Activated CD4-positive, alpha-beta T cell treated with anti-CD3 and anti-CD28 coated beads for 48 hours (primary cell): ENCODE measurements around the gene TMLHE.
A peak's percentile ranks its signal among the peaks of the same experiment; 100 is the strongest.
"Not testable (repeated sequence)": the region's sequence is repeated elsewhere in the genome, so short reads cannot be mapped to it uniquely, and the experiment has no call there.

ENCODE experiments used
- DNase-seq: peaks from one replicate; pipeline ENCODE4 v3.0.0-alpha.2; 2020

TMLHE gene

DNA sequence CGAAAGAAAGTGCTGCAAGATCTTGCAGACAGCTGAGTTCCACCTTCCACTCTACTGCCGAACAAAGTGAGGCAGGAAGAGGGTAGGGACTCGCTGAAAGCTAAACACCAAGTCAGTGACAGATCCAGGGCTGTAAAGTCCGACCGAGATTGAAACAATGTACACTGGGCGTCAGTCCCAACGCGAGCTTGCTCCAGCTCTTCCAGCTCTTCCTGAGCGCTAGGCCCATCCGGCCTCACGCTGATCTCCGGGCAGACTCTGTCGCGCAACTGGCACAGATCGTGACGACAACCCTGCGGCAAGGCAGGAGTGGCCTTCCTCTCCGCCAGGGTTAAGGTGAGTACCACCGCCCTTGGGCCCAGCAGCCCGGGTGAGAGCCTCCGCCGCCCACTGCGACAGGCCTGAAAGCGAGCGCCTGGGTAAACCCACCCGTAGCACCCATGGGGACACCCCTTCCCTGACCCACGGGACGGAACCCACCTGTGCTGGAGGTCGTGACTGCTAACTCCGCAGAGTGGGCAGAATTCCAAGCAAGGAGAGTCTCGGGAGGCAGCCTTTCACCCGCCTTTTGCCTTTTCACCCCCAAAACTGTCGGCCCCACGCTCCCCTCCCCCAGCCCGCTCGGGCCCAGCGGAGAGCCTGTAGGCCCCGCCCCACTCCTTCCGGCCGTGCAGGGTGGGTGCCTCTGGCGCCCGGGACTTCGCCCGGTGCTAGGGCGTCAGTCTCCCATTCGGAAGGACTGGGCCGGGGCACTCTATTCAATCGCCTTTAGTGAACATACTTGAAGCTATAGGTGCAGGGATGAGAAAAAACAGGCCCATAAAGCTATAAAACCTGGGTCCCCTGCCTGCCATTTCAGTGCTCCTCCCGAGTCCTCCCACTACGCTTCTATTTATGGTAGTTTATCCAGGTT lies at the start of gene TMLHE, which contains the start of gene SPRY3:
TSS of gene TMLHE (minus strand) at position 641 of the 913 bp plus-strand sequence. CDS start 67,676 bp downstream, outside the sequence.
TSS of gene SPRY3 (plus strand) at position 275 of the 913 bp plus-strand sequence.
- DNase-seq = peak; percentile 74

GRCh38 chrX:155662282-155662681 lies 49.5 kb upstream of the TMLHE start:
- no peak for DNase-seq

- no peak for DNase-seq
Measured at GRCh38 chrX:155645180-155645579, 32.4 kb upstream of the TMLHE start.

DNA sequence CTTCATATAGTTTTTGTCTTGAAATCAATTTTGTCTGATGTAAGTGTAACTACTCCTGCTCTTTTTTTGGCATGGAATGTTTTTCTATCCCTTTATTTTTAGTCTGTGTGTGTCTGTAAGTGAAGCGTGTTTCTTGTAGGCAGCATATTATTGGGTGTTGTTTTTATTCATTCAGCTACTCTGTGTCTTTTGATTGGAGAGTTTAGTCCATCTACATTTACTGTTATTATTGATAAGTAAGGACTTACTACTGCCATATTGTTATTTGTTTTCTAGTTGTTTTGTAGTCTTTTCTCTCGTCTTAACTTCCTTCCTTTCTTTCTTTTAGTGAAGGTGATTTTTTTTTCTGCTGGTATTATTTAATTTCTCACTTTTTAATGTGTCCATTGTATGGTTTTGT lies 30.5 kb upstream of the TMLHE start:
- DNase-seq = no peak

GRCh38 chrX:155641371-155641770 lies 28.6 kb upstream of the TMLHE start:
- DNase-seq = not testable (repeated sequence)

GRCh38 chrX:155637714-155638113 lies 25.0 kb upstream of the TMLHE start:
- no peak for DNase-seq

DNA sequence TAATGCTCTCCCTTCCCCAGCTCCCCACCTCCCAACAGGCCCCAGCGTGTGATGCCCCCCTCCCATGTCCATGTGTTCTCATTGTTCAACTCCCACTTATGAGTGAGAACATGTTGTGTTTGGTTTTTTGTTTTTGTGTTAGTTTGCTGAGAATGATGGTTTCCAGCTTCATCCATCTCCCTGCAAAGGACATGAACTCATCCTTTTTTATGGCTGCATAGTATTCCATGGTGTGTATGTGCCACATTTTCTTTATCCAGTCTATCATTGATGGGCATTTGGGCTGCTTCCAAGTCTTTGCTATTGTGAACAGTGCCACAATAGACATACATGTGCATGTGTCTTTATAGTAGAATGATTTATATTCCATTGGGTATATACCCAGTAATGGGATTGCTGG lies 22.3 kb upstream of the TMLHE start:
- DNase-seq = not testable (repeated sequence)

GRCh38 chrX:155632431-155633100 lies 19.8 kb upstream of the TMLHE start:
- no peak for DNase-seq

GRCh38 chrX:155620110-155620509 lies 7.4 kb upstream of the TMLHE start:
- DNase-seq = not testable (repeated sequence)

GRCh38 chrX:155615938-155616337 lies 3.2 kb upstream of the TMLHE start:
- DNase-seq = no peak

- no peak for DNase-seq
Measured at GRCh38 chrX:155613927-155614559, 1.3 kb upstream of the TMLHE start.

GRCh38 chrX:155611302-155611701 lies 1.4 kb downstream of the TMLHE start:
- no peak for DNase-seq

DNA sequence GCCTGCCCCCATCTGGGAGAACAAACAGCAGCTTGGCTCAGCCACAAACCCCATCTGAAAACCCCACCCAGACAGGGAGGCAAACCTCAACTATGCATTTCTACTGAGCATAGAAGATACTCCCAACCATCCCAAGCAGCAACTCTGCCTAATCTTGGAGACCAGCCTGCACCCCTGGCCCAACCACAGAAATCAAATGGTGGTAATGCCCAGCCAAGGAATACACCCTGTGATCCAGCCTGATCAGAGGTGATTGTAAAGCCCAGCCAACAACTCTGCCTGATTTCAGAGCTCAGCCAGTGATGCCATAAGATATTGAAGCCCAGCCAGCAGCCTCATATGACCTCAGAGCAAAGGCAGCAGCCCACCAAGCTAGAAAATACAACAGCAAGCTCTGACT lies 19.8 kb downstream of the TMLHE start:
- DNase-seq = no peak

DNA sequence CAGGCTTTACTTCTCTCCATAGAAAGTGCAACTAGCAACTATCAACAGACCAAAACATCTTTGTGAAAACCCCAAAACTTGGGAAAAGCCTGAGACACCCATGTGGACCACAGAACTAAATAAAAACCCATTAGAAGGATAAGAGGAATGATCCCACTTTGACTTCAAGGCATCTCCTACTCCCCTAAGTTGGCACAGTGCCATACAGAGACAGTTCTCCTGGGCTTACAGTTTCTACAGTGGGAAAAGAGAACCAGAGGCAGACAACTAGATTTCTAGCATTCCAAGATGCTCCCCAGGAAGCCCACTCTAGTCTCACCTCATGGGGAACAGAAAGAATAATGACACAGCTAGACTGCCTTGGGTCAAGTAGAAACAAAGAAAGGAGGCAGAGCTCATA lies 20.4 kb downstream of the TMLHE start:
- DNase-seq = no peak

DNA sequence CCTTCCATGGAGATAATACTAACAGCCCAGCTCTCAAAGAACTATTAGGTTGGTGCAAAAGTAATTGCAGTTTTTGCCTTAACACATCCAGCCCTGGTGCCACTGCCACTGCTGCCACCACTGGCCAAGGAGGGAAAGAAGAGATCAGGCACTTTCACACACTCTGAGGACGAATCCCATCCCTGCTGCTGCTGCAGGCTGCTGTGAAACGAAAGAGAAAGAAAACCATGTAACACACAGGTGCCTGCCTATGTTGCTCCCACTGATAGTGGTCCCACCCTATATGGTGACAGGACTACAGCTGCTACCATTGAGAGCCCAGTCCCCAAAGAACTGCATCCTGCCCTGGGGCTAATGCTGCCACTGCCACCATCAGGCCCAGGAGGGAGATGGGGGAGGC lies 35.1 kb downstream of the TMLHE start:
- peak; percentile 5 for DNase-seq

DNA sequence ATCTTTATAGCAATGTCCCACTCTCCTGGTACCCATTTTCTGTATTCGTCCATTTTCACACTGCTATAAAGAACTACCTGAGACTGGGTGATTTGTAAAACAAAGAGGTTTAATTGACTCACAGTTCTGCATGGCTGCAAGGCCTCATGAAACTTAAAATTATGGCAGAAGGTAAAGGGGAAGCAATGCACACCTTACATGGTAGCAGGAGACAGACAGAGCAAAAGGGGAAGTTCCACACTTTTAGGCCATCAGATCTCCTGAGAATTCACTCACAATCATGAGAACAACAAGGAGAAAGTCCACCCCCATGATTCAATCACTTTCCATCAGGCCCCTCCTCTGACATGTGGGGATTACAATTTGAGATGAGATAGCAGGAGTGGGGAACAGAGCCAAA lies 49.7 kb downstream of the TMLHE start:
- no peak for DNase-seq

GRCh38 chrX:155544881-155545280 lies 67.9 kb downstream of the TMLHE start:
- no peak for DNase-seq

- DNase-seq = no peak
Measured at GRCh38 chrX:155535866-155536265, 76.9 kb downstream of the TMLHE start.

DNA sequence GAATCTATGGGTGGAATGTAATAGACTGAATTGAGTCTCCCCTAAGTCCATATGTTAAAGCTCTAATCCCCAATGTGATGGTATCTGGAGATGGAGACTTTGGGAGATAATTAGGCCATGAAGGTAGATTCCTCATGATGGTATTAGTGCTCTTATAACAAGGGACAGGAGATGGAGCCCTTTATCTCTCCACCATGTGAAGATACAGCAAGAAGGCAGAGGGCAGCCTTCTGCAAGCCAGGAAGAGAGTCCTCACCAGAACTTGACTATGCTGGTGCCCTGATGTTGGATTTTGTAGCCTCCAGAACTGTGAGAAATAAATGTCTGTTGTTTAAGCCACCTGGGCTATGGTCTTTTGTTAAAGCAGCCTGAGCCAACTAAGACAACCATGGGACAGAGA lies 78.0 kb downstream of the TMLHE start:
- no peak for DNase-seq

- DNase-seq = not testable (repeated sequence)
Measured at GRCh38 chrX:155527023-155527422, 85.7 kb downstream of the TMLHE start.

DNA sequence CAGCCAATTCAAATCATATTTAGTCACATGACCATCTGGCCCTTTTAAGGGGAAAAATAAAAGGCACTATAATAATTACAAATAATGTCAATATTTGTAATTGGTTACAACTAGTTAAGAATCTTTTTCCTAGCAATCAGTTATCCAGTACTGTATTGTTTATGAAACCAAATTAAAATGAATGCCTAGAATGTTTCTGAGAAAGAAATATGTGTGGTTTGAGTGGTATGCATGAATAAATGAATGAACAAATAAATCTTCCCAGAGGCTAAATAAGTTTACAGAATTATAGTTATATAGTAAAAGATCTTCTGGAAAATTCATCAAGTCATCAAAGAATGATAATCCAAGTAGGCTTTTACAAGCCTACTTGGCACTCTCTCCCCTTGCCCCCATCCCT lies 98.5 kb downstream of the TMLHE start:
- DNase-seq = no peak

- no peak for DNase-seq
Measured at GRCh38 chrX:155505296-155505695, 107.5 kb downstream of the TMLHE start.

DNA sequence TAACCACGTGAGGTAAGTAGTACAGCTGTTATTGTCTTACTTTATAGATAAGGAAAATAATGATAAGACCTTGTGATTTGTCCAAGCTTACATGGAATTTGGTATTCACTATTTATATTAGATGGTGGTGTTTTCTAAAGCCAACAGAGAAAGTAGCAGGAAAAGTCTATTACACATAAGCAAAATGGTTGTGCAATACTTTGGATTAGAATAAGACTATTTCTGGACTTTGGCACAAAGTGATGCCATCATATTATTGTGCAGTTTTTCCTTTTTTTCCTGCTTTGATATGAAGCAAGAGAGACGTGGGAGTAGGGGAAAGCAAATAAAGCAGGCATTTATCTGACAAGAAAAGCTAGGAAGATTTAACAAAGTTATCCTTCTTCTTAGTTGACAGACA lies 117.6 kb downstream of the TMLHE start:
- DNase-seq = not testable (repeated sequence)

GRCh38 chrX:155491421-155491820 lies 121.3 kb downstream of the TMLHE start:
- DNase-seq = not testable (repeated sequence)
